Transverse colon (tissue), 4 donors: Measurements from ENCODE around the gene SEMA3G. TPM values are rescaled to one million over a fixed set of nuclear protein-coding genes. Genes with fewer than 3 reads are reported as not detected.

Experiments used
- DNase-seq: peaks from one replicate; pipeline ENCODE4 v3.0.0-alpha.2; 2019
- H3K27ac ChIP-seq, 4 donors: fragments of 200-600 bp; sonication (generic); 2 replicates each; pipeline ENCODE4 v1.5.1; 2016 to 2018; ENCODE audit warnings: inconsistent platforms in 4 of 4
- H3K27me3 ChIP-seq: fragments of 200-600 bp; sonication (generic); 2 replicates; pipeline ENCODE4 v1.5.1; 2017; ENCODE audit warnings: inconsistent platforms
- H3K36me3 ChIP-seq, 4 donors: fragments of 200-600 bp; sonication (generic); 2 replicates each; pipeline ENCODE4 v1.5.1; 2017 to 2019; ENCODE audit warnings: inconsistent platforms in 4 of 4
- H3K4me1 ChIP-seq, 4 donors: fragments of 200-600 bp; sonication (generic); 2 replicates each; pipeline ENCODE4 v1.5.1; 2017 to 2020; ENCODE audit warnings: inconsistent platforms in 4 of 4
- H3K4me3 ChIP-seq, 4 donors: fragments of 200-600 bp; sonication (generic); 1 replicate in 1 of 4; 2 replicates in 3 of 4; pipeline versions ENCODE4 v1.5.1 to v1.6.1; 2017 to 2019; ENCODE audit warnings: inconsistent platforms in 4 of 4
- H3K9me3 ChIP-seq, 2 donors: fragments of 200-600 bp; sonication (generic); 2 replicates each; pipeline ENCODE4 v1.5.1; 2017 to 2019; ENCODE audit warnings: inconsistent platforms in 2 of 2
- EP300 ChIP-seq: sonication (generic); formaldehyde crosslinking; IDR thresholded peaks from one replicate; pipeline ENCODE4 v1.6.1; 2017; ENCODE audit warnings: antibody characterized with exemption, low read depth
- POLR2A ChIP-seq: fragments of 450-650 bp; IDR thresholded peaks from one replicate; pipeline ENCODE4 v1.6.1; 2016; ENCODE audit warnings: antibody characterized with exemption, mild to moderate bottlenecking, moderate library complexity
- POLR2AphosphoS5 ChIP-seq, 3 donors: sonication (generic); formaldehyde crosslinking; IDR thresholded peaks; one replicate each; pipeline ENCODE4 v1.6.1; 2016; ENCODE audit warnings: antibody characterized with exemption in 3 of 3
- WGBS, 2 donors: methylation state at CpG; one replicate each; pipeline ENCODE4 v1.1.5; 2018; ENCODE audit warnings: low coverage in 1 of 2; 5-methylcytosine and 5-hydroxymethylcytosine counted together
- in situ Hi-C, 4 donors: fragments of 200-750 bp; cut with MboI; loops; one replicate each; pipeline versions ENCODE4 v1.15.0 to v1.15.1; 2017; ENCODE audit warnings: low sequenced_read_pairs in 3 of 4, low pct_ligation_motif_present in 1 of 4, low pct_unique_long_range_greater_than_20kb in 1 of 4
- intact Hi-C: fragments of 100-400 bp; cut with DNase I; formaldehyde crosslinking; loops from one replicate; pipeline ENCODE4 v1.15.1; 2023; ENCODE audit warnings: low total_unique reads
- total RNA-seq, 4 donors: library from RNA; depleted of rRNA; stranded (reverse); fragments of >200 nt; gene quantifications; one replicate each; pipeline ENCODE4 v1.1.0, GENCODE V29; 2016
- TF ChIP-seq, protein P1 (sequence below), 5 experiments: fragments of 200-600 bp in 3 of 5; fragments of 450-650 bp in 2 of 5; sonication (generic) in 3 of 5; IDR thresholded peaks; 1 replicate in 2 of 5; 2 replicates in 3 of 5; pipeline ENCODE4 v1.5.1; 2016 to 2017; ENCODE audit warnings: antibody characterized with exemption in 5 of 5, inconsistent platforms in 3 of 5, mild to moderate bottlenecking in 2 of 5, moderate library complexity in 1 of 5

SEMA3G gene
- total RNA-seq, 4 donors from 2014 or later, result 1.2 to 21.7 (median 2.3) TPM

DNA sequence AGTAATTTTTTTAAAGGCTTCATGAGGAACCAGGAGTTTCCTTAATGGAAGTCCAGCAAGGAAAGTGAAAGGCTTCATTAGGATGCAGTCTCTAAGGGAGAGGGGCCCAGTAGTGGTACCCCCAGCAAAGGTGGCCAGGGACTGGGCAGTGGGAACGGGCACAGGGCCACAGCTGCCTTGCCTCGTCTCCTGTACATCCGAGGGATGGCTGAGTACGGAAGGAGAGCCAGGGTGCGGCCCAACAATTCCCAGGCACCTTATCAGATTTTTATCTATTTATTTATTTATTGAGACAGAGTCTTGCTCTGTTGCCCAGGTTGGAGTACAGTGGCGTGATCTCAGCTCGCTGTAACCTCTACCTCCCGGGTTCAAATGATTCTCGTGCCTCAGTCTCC lies 14.5 kb downstream of the SEMA3G start:
- 90 to 94% methylated on average over 5 to 9 of the region's 9 CpGs for WGBS, 2 donors
- DNase-seq, result no peak

DNA sequence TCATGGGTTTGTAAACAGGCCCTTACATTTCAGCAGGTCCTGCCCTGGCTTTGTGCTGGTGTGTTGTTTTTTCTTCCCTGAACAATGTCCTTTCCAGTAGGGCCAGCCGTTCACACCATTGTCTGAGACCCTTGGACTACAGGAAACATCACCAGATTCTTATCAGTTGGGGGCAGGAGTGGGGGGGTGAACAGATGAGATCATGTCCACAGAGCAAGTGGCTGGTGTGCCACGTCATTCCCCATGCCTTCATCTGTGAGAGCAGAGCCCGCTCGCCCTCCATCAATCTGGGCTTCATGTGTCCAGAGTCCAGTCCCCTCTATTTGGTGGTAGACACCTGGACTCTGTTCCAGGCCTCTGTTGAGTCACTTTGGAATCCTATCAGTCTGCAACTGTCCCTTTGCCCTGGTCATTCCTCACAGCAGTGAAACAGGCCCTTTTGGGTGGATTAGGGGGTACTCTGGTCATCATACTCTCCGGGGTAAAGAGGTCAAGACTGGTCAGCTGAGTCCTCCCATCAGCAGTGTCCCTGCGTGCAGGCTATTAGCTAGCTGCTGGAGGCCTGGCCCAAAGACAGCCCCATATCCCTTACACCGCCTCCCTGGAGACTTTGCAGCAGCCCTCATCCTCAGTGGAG lies 15.0 kb downstream of the SEMA3G start:
- H3K27ac ChIP-seq, result no peak overlapping the region
- TF ChIP-seq EP300 (no peak), POLR2AphosphoS5 (IDR thresholded peaks at IDR 0.05) (no peak), POLR2A (no peak)
- TF ChIP-seq, protein P1, sequence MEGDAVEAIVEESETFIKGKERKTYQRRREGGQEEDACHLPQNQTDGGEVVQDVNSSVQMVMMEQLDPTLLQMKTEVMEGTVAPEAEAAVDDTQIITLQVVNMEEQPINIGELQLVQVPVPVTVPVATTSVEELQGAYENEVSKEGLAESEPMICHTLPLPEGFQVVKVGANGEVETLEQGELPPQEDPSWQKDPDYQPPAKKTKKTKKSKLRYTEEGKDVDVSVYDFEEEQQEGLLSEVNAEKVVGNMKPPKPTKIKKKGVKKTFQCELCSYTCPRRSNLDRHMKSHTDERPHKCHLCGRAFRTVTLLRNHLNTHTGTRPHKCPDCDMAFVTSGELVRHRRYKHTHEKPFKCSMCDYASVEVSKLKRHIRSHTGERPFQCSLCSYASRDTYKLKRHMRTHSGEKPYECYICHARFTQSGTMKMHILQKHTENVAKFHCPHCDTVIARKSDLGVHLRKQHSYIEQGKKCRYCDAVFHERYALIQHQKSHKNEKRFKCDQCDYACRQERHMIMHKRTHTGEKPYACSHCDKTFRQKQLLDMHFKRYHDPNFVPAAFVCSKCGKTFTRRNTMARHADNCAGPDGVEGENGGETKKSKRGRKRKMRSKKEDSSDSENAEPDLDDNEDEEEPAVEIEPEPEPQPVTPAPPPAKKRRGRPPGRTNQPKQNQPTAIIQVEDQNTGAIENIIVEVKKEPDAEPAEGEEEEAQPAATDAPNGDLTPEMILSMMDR (IDR thresholded peaks at IDR 0.05), result no peak
- H3K4me3 ChIP-seq, result no peak overlapping the region
- intact Hi-C loops (no loop called here), in situ Hi-C loops (no loop called here)
- H3K9me3 ChIP-seq, result no peaks in the 10 kb centered on the region
- H3K27me3 ChIP-seq, result no peaks in the 10 kb centered on the region
- WGBS, 2 donors, result 78% methylated on average over 7 of the region's 7 CpGs; no CpG with 5 or more reads in 1 of the 2 donors
- no peaks in the 10 kb centered on the region for H3K36me3 ChIP-seq
- H3K4me1 ChIP-seq, result peaks cover 0 to 10% (median 2%) of the 10 kb centered on the region in 4 donors
- no peak for DNase-seq

More for the DNA sequence above, 14.5 kb downstream of the SEMA3G start:
- TF ChIP-seq EP300 (no peak), POLR2AphosphoS5 (IDR thresholded peaks at IDR 0.05) (no peak)
- Histone ChIP-seq H3K4me3 (no peak overlapping the region), H3K27me3 (no peaks in the 10 kb centered on the region), H3K27ac (no peak overlapping the region), H3K9me3 (no peaks in the 10 kb centered on the region), H3K36me3 (no peaks in the 10 kb centered on the region), H3K4me1 (peaks cover 0 to 10% (median 2%) of the 10 kb centered on the region in 4 donors)
- intact Hi-C loops (no loop called here), in situ Hi-C loops (no loop called here)

DNA sequence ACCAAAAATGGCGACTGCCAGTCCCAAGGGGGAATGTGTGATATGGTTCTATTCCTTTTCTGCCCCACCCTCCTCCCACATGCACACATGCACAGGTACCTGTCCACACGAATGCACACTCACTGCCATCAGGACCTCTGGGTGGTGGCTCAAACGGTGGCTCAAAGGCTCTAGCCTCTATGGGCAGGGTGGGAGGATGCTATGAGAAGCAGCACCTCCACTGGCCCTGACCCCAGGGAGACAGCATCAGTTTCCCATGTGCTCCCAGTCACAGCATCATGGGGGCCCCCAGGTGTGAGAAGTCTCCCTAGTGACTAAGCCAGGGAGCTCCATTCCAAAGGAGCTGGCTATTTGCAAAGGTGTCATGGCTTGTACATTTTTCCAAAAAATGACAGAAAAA lies 15.9 kb downstream of the SEMA3G start:
- H3K4me1 ChIP-seq, result peaks cover 0 to 10% (median 2%) of the 10 kb centered on the region in 4 donors
- WGBS, 2 donors, result 34% methylated on average over 3 of the region's 3 CpGs; no CpG with 5 or more reads in 1 of the 2 donors
- H3K27ac ChIP-seq, result no peak overlapping the region
- no peaks in the 10 kb centered on the region for H3K27me3 ChIP-seq
- intact Hi-C loops, result no loop called here
- H3K36me3 ChIP-seq, result no peaks in the 10 kb centered on the region
- DNase-seq, result no peak
- in situ Hi-C loops, result no loop called here
- no peak overlapping the region for H3K4me3 ChIP-seq
- H3K9me3 ChIP-seq, result no peaks in the 10 kb centered on the region
- TF ChIP-seq POLR2AphosphoS5 (IDR thresholded peaks at IDR 0.05), result no peak

DNA sequence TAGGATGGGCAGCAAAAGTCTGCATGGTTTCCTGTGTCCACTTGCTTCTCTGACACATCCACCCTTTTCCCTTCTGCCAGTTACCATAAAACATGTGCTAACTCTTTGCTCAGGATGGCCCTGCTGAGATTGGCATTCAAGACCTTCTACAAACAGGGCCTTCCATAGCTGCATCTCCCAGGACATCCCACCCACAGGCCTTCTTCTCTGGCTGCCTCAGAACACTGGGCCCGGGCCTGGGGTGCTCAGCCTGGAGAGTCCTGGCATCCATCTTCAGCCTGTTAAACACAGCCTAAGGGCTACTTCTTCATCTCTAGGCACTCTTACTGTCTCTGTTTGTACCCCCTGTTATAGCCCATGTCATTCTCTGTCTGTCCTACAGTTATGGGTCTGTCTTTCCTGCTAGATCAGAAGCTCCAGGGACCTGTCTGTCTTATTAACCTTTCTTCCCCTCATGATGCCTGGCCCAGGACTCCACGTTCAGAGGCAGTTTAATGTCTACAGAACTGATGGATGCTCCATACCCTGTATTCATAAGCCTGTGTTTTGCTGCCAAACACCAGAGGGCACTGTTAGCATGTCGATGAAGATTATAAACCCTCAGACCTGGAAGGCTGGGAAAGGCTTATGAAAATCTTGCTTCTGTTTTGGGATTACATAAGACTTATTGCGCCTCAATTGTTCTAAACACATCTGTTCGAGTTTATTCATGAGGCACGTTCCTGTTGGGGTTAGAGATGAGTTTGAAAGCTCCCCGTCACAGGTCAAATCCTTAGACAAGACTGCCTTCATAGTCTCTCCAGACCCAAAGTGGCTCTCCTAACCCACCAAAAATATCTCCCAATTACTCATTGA lies 16.5 kb downstream of the SEMA3G start:
- in situ Hi-C loops, result no loop called here
- H3K9me3 ChIP-seq, result no peaks in the 10 kb centered on the region
- intact Hi-C loops, result no loop called here
- no peak overlapping the region for H3K4me3 ChIP-seq
- no peaks in the 10 kb centered on the region for H3K27me3 ChIP-seq
- TF ChIP-seq EP300 (no peak), POLR2AphosphoS5 (IDR thresholded peaks at IDR 0.05) (no peak), POLR2A (no peak)
- TF ChIP-seq, protein P1 (IDR thresholded peaks at IDR 0.05), result peak; percentile 67 to 75 (median 71)
- H3K27ac ChIP-seq, result no peak overlapping the region
- peak; percentile 54 for DNase-seq
- H3K36me3 ChIP-seq, result no peaks in the 10 kb centered on the region
- WGBS, 2 donors, result 5 to 15% methylated on average over 3 to 7 of the region's 7 CpGs
- H3K4me1 ChIP-seq, result peaks cover 0 to 3% (median under 1%) of the 10 kb centered on the region in 4 donors

DNA sequence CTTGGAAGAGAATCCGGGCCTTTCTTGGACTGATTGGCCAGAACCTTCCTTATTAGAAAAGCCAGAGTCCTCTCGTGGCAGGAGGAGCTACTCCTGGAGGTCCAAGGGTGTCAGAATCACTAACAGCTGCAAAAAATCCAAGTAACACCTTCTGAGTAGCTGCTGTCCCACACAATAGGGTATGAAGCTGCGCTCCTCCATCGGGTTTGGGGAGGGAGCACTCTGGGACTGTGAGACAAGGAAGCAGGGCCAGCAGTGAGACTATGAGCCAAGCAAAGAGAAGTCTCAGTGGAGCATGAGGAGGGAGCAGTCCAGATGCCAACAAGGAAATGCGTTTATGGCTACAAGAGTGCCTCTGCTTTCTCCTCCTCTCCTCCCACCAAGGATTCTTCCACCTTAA lies 21.7 kb downstream of the SEMA3G start:
- no peak overlapping the region for H3K4me3 ChIP-seq
- no peak overlapping the region for H3K27ac ChIP-seq
- H3K27me3 ChIP-seq, result no peaks in the 10 kb centered on the region
- no peaks in the 10 kb centered on the region for H3K4me1 ChIP-seq
- DNase-seq, result no peak
- intact Hi-C loops (no loop called here), in situ Hi-C loops (no loop called here)
- no peaks in the 10 kb centered on the region for H3K9me3 ChIP-seq
- TF ChIP-seq, protein P1 (IDR thresholded peaks at IDR 0.05), result no peak
- TF ChIP-seq POLR2A, result no peak
- TF ChIP-seq EP300, result no peak
- TF ChIP-seq POLR2AphosphoS5 (IDR thresholded peaks at IDR 0.05), result no peak
- 49 to 57% methylated on average over 3 to 5 of the region's 5 CpGs for WGBS, 2 donors
- H3K36me3 ChIP-seq, result peaks cover 0 to 5% (median 0%) of the 10 kb centered on the region in 4 donors
